Hematopoietic multipotent progenitor cell treated with erythropoietin and hydrocortisone succinate and interleukin-3 and kit ligand, for 8 days (in vitro differentiated cells): Measurements from ENCODE around the gene JCHAIN.
A peak's percentile ranks its signal among the peaks of the same experiment; 100 is the strongest.

Source experiments
- DNase-seq: peaks from one replicate; pipeline ENCODE4 v3.0.0-alpha.2; 2015

Gene JCHAIN

DNA sequence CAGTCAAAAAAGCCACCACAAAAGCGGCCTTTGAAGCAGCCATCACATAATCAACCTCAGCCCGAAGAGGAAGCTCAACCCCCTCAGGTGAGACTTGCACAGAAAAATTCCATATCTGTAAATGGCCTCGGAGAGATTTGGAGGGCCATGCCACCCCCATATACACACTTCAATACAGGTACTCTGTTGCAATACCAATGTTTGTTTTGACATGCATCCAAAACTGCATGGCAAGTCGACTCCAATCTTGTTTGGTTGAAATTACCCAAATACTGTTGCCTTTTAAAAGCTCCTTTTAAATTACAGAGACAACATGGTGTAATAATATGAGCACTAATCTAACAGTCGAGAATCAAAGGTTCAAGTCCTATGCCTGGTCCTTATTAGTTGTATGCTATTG is 31.8 kb downstream of the JCHAIN start:
- DNase-seq: no peak

DNA sequence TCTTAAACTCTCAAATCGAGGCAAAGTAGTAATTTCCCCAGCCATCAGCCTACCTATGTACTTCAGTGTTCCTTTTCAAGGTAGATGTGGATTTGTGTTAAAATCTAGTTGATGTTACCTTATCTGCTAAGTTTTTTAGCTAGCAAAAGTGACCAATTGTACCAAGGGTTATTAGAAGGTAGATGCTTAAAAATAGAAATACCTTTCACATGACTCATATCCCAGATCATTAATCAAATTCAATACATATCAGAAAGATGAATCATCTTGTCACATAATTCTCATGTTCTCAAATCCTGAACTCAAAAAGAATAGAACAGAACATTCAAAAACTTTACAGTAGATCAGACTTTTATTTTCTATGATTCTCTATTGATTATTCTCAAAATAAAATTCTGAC is 34.3 kb downstream of the JCHAIN start:
- no peak for DNase-seq

- DNase-seq: no peak
Measured at GRCh38 chr4:70630162-70630561, 36.1 kb downstream of the JCHAIN start.

DNA sequence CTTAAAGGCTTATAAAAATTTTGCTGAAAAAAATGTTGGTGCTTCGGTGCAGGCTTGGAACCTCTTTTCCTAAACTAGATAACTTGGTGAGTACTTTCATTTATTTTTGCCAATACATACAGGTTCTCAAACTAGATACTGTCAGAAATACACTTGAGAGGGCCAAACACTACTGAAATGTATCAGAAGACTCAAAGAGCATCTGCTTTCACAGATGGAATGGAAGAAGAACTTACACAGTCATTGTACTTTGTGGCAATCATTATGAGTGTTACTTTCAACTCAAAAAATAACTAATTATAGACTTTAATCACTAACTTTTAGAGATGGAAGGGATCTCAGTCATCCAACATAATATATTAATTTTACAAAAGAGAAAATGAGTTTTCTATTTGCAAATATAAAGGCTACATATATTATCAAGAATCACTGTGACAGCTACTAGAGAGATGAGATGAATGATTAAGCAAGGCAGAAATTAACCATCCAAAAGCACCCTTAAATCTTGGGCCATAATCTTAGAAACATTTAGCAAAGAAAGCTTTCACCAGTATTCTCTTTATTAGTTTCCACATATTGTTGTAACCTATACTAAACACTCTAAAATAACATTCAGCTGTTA is 36.7 kb downstream of the JCHAIN start:
- DNase-seq: no peak

DNA sequence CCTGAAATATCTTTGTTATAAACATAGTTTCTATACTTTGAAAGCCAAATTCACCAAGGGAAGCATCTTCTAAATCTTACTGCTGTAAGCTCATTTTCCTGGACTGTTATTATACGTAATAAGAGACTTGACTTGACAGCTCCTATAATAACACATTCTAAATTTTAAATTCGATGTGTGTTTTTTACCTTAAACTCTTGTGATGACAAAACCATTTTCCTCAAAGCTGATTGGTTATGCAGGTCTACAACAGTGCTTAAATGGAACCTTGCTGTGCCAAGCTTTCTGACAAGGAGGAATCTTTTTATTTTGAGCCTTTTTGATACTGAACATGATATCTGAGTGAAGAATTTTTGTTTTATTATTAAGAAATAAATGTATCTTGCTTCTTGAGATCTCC is 37.9 kb downstream of the JCHAIN start, which contains the start of gene ENAM:
ENAM (plus strand) TSS at position 301 of the 400 bp plus-strand sequence. CDS start 757 bp downstream, outside the sequence.
- DNase-seq: no peak

DNA sequence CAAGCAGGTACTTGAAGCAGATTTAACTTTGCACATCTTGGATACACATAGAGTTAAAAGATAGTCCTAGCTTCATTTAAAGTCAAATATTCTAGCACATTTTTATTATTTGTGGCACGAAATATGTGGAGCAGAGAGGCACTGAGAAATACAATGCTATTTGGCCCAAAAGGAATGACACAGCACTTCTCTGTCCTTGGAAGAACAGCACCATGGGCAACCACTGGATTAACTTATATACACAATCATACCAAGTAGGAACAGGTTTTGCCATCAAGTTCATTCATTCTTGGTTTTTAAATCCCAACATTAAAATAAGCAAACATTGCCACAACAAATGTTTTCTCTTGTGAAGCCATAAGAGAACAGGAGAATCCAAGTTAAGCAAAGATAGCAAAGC is 38.7 kb downstream of the JCHAIN start:
- no peak for DNase-seq

- DNase-seq: no peak
Measured at GRCh38 chr4:70624226-70624793, 42.0 kb downstream of the JCHAIN start.

DNA sequence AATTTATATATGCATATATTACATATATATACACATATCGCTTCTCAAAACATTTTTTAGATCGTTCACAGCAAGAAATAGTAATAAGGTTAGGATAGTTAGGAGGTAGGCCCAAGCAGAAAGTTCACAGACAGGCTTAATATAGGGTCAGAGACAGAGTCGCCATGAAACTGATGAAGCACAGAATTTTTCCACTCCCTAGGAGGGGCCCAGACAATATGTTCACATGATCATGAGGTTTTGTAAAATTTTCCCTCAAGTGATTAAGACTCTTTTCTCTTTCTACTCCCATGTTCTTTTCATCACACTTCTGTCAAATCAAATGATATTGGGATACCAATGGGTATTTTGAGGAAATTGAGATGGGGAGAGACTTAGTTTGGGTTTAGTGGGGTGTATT is 43.0 kb downstream of the JCHAIN start:
- DNase-seq: peak; percentile 14

GRCh38 chr4:70619778-70620177 is 46.5 kb downstream of the JCHAIN start:
- DNase-seq: peak; percentile 17

DNA sequence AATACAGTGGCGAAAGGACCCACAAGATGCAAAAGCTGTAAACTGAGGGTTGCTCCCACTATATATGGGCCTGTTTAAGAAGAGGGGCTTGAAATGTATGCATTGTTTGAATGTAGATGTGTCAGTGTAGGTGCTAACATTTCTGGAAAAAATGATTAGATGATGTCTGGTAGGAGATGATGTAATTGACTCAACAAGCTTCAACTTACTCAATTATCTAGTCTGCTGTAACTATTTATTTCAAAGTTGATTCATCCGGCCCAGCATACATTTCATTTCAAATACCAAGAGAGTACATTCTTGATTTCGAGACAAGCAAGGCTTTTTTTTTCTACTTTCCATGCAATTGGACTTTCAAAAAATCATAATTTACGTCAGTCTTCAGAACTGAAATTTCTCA is 47.0 kb downstream of the JCHAIN start:
- no peak for DNase-seq

DNA sequence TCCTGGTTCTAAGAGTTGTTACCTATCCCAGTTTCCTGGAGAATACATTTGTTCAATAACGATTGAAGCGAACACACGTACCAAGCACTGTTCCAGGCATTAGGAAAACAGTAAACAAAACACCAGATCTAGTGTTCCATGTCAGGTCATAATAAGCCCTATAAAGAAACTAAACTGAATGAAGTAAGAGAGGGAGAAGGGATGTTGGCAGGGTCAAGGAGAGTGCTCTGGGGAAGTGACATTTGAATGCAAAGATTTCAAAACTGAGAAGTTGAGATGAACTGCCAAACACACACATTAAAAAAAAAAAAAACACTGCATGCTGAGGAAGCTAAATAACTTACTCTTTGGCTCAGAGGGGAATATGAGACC is 52.1 kb downstream of the JCHAIN start:
- no peak for DNase-seq

DNA sequence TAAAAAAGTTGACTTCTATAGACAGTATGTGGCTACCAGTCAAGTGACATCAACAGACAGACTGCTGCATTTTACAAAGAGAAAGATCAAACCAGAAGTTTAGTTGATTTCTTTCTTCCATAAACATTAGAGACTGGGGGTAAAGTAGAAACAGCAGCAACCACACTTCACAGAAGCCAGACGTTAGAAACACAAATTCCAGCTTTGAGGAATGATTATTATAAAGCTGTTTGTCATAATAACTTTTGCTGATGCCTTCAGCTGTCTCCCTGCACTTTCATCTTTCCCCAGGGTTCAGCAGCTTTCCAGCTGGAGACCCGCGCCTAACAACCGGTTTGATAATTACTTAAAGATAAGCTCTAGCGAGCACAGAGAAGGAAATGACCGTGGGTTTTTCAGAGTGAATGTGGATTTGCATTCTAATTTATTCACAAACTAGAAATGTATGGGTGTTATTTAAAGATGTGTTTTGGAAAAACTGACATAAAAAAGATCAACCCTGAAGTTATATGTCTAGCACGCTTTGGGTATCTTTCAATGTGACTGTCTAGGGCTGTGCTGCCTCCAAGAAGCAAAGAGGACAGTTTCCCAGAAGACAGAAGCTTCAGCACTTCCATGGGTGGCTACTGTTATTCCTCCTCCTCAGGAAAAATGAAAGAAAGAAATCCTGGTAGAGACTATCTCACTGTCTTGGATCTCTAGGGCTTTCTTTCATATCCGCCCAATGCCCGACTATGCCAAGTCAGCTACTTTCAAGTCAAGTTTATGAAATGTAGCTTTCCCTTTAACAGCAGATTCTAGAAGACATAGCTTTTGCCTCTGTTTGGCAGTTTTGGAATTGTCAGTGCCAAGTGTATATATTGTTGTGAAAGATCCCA is 52.8 kb downstream of the JCHAIN start:
- DNase-seq: no peak

DNA sequence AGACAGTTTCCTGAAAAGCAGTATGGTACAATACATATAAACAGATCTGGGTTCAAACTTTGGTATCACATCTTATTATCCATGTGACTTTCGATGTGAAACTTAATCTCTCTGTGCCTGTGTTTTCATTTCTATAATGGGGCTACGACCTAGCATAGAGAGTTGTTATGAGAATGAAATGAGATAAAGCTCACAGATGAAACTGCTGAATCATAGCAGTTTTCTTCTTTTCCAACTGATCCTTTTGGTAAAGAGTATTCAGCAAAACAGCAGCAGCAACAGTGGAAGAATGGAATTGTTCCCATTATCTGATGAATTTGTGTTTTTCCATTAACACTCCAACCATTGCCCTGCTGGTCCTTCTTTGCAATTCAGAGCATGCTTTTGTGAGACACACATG is 58.0 kb downstream of the JCHAIN start:
- DNase-seq: no peak

DNA sequence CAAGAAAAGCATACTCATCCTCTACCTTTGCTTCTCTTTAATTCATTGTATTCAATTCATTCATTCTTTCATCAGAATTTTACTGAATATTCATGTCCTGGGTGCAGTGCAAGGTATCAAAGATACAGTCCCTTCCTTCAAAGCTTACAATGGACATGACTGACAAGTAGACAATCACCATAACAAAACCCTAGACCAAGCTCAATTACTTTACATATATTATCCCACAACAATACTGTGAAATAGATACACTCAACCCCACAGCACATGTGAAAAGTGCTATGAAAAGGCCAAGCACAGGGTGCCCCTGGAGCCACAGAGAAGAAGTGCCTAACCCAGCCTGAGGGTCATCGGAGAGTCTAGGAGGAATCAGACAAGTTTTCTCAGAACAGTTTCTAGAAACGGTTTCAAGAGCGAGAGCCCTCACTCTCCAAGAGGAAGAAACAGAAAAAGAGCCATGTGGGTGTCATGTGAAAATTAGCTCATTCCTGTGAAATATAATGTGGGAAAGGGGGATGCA is 58.9 kb downstream of the JCHAIN start:
- DNase-seq: no peak

DNA sequence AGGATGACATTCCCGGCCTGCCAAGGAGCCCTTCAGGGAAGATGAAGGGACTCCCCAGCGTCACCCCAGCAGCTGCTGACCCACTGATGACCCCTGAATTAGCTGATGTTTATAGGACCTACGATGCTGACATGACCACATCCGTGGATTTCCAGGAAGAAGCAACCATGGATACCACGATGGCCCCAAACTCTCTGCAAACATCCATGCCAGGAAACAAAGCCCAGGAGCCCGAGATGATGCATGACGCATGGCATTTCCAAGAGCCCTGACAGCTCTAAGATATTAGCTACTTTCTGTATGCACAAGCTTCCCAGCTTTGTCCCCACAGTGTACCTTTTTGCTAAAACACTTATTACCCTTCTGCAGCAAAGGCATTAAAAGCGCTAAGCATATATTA is 59.8 kb downstream of the JCHAIN start:
- DNase-seq: no peak
